Measurements from ENCODE around the gene ABHD1.

ABHD1 gene

GRCh38 chr2:27087823-27088410, 35.7 kb upstream of the ABHD1 start:
- H3K9ac ChIP-seq (ENCODE audit: low read depth, low read length): no peak overlapping the region
- H3K4me3 ChIP-seq (ENCODE audit: low read depth, low read length): peak overlapping the region; percentile 76; the same call in 1 of the 2 replicates
- no peaks in the 10 kb centered on the region for H3K9me3 ChIP-seq (ENCODE audit: control insufficient read depth, insufficient read depth, low read length)
- H3K4me1 ChIP-seq (ENCODE audit: control insufficient read depth, insufficient read depth, low read length): 0 out of 2 replicates have a peak, but pooled peaks cover 5% of the 10 kb centered on the region
- no peaks in the 10 kb centered on the region for H3K36me3 ChIP-seq (ENCODE audit: control insufficient read depth, insufficient read depth, low read length)
- H3K27ac ChIP-seq (ENCODE audit: low read depth, low read length): no peak overlapping the region
- peaks cover 16% of the 10 kb centered on the region for H3K27me3 ChIP-seq (ENCODE audit: control insufficient read depth, insufficient read depth, low read length)

GRCh38 chr2:27088634-27089033, 35.0 kb upstream of the ABHD1 start:
- H3K9me3 ChIP-seq (ENCODE audit: control insufficient read depth, insufficient read depth, low read length): no peaks in the 10 kb centered on the region
- 0 out of 2 replicates have a peak, but pooled peaks cover 5% of the 10 kb centered on the region for H3K4me1 ChIP-seq (ENCODE audit: control insufficient read depth, insufficient read depth, low read length)
- H3K9ac ChIP-seq (ENCODE audit: low read depth, low read length): no peak overlapping the region
- no peaks in the 10 kb centered on the region for H3K36me3 ChIP-seq (ENCODE audit: control insufficient read depth, insufficient read depth, low read length)
- no peak overlapping the region for H3K4me3 ChIP-seq (ENCODE audit: low read depth, low read length)
- no peak overlapping the region for H3K27ac ChIP-seq (ENCODE audit: low read depth, low read length)
- H3K27me3 ChIP-seq (ENCODE audit: control insufficient read depth, insufficient read depth, low read length): peaks cover 16% of the 10 kb centered on the region

- Histone ChIP-seq H3K27ac (ENCODE audit: low read depth, low read length) (no peak overlapping the region), H3K36me3 (ENCODE audit: control insufficient read depth, insufficient read depth, low read length) (no peaks in the 10 kb centered on the region), H3K9ac (ENCODE audit: low read depth, low read length) (no peak overlapping the region), H3K27me3 (ENCODE audit: control insufficient read depth, insufficient read depth, low read length) (peaks cover 16% of the 10 kb centered on the region), H3K4me1 (ENCODE audit: control insufficient read depth, insufficient read depth, low read length) (0 out of 2 replicates have a peak, but pooled peaks cover 5% of the 10 kb centered on the region), H3K9me3 (ENCODE audit: control insufficient read depth, insufficient read depth, low read length) (no peaks in the 10 kb centered on the region), H3K4me3 (ENCODE audit: low read depth, low read length) (no peak overlapping the region)
Measured at GRCh38 chr2:27089111-27089954, 34.3 kb upstream of the ABHD1 start.

GRCh38 chr2:27091746-27092695, 31.6 kb upstream of the ABHD1 start:
- H3K4me1 ChIP-seq (ENCODE audit: control insufficient read depth, insufficient read depth, low read length): peaks cover 8% of the 10 kb centered on the region; the same call in 1 of the 2 replicates
- H3K9me3 ChIP-seq (ENCODE audit: control insufficient read depth, insufficient read depth, low read length): no peaks in the 10 kb centered on the region
- peaks cover 4% of the 10 kb centered on the region; the same call in 1 of the 2 replicates for H3K27me3 ChIP-seq (ENCODE audit: control insufficient read depth, insufficient read depth, low read length)
- H3K4me3 ChIP-seq (ENCODE audit: low read depth, low read length): no peak overlapping the region
- no peak overlapping the region for H3K27ac ChIP-seq (ENCODE audit: low read depth, low read length)
- no peaks in the 10 kb centered on the region for H3K36me3 ChIP-seq (ENCODE audit: control insufficient read depth, insufficient read depth, low read length)
- no peak overlapping the region for H3K9ac ChIP-seq (ENCODE audit: low read depth, low read length)

DNA sequence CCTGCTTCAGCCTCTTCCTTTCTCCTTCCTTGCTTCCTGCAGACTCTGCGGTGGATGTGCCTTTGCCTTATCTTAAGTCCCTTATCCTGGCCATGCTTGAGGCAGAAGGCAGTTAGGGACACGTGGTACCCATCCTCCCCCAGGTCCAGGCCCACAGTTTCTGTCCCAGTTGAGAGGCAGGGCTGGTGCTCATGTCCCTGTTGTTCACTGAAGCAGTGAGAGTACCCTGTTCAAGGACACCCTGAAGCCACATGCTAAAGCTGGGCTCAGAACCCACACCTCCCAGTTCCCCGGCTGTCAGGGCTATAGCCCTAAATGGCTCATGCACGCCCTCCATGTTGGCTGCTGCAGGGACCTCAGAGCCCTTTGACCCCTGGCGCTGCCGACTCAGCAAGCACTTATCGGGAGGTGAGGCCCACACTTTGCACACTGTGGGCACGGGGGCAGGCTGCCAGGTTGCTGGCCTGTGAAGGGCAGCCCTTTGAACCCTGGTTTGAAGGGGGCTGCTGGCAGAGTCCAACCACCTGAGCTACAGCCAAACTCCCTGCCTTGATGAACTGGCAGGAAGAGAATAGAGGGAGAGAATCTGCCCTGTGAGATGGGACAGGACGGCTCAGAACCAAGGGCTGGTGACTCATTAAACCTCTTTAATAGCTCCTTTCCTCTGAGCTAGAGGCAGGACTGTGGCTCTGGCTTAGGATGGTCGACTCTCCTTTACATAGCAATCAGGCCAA, 30.8 kb upstream of the ABHD1 start:
- no peak overlapping the region for H3K4me3 ChIP-seq (ENCODE audit: low read depth, low read length)
- no peaks in the 10 kb centered on the region for H3K9me3 ChIP-seq (ENCODE audit: control insufficient read depth, insufficient read depth, low read length)
- peaks cover 8% of the 10 kb centered on the region; the same call in 1 of the 2 replicates for H3K4me1 ChIP-seq (ENCODE audit: control insufficient read depth, insufficient read depth, low read length)
- 0 out of 2 replicates have a peak, but pooled peaks cover under 1% of the 10 kb centered on the region for H3K27me3 ChIP-seq (ENCODE audit: control insufficient read depth, insufficient read depth, low read length)
- no peak overlapping the region for H3K9ac ChIP-seq (ENCODE audit: low read depth, low read length)
- H3K36me3 ChIP-seq (ENCODE audit: control insufficient read depth, insufficient read depth, low read length): no peaks in the 10 kb centered on the region
- H3K27ac ChIP-seq (ENCODE audit: low read depth, low read length): no peak overlapping the region

DNA sequence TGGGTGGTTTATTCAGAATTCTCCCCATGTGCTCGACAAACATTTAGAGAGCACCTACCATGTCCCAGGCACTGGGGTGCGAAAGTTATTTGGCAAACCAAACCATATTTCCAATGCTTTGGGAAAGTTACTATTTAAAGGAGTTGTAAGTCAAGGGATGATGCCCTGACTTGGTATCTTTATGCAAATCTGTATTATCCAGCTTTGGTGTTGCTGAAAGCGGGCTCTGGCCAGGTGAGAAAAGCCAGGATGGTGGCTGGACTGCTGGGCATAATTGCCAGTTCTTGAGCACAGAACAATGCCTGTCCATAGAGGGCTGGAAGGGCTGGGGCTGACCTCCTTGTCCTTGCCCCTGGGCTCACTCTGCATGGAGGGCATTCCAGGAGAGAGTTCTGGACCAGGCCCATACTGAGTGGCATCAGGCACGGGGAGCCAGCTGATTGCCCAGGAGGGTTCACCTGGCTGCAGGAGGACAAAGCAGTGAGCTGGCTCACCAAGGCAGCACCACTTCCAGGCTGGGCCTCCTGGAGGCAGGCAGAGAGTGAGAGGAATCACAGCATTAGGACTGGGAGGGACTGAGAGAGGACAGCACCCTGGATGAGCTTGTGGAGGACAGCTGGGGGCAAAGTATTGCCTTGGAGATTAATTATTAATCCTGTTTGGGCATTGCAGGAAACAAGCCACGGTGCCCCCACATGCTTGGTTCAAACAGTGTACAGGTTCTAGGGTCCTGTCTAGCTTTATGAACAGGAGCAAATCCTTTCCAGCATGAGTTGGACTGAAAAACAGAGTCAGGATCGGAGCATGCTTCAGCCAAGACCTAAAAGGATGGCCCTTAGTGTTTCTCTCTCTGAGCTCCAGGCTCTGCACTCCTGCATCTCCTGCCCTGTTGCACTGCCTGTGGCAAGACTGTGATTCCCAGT, 29.9 kb upstream of the ABHD1 start:
- H3K27me3 ChIP-seq (ENCODE audit: control insufficient read depth, insufficient read depth, low read length): no peaks in the 10 kb centered on the region
- H3K9me3 ChIP-seq (ENCODE audit: control insufficient read depth, insufficient read depth, low read length): no peaks in the 10 kb centered on the region
- no peak overlapping the region for H3K4me3 ChIP-seq (ENCODE audit: low read depth, low read length)
- no peaks in the 10 kb centered on the region for H3K36me3 ChIP-seq (ENCODE audit: control insufficient read depth, insufficient read depth, low read length)
- no peak overlapping the region for H3K9ac ChIP-seq (ENCODE audit: low read depth, low read length)
- H3K4me1 ChIP-seq (ENCODE audit: control insufficient read depth, insufficient read depth, low read length): peaks cover 8% of the 10 kb centered on the region; the same call in 1 of the 2 replicates
- no peak overlapping the region for H3K27ac ChIP-seq (ENCODE audit: low read depth, low read length)

DNA sequence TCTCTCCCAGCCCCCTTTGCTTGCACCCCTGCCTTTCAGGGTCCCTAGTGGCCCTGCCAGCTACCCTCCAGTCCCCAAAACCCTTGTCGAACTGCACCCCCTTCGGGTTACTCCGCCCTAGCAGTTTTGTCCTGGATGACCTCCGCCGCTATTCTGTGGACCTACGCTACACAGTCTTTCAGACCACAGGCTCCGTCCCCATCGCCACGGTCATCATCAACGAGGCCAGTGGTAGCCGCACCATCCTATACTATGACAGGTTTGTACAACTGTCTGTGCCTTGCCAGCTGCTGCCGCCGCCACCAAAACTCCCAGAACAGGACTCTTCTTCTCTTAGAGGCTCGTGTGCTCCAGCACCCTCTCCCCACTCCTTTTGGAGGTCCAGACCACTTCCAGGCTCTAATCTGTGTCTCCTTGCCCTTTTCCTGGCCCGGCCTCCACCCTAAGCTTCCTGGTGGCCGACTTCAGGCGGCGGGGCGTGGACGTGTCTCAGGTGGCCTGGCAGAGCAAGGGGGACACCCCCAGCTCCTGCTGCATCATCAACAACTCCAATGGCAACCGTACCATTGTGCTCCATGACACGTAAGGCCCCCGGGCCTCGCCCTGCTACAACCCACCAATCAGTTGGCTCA, 29.1 kb upstream of the ABHD1 start:
- H3K27me3 ChIP-seq (ENCODE audit: control insufficient read depth, insufficient read depth, low read length): no peaks in the 10 kb centered on the region
- no peaks in the 10 kb centered on the region for H3K36me3 ChIP-seq (ENCODE audit: control insufficient read depth, insufficient read depth, low read length)
- H3K9ac ChIP-seq (ENCODE audit: low read depth, low read length): no peak overlapping the region
- H3K4me1 ChIP-seq (ENCODE audit: control insufficient read depth, insufficient read depth, low read length): peaks cover 8% of the 10 kb centered on the region; the same call in 1 of the 2 replicates
- no peak overlapping the region for H3K4me3 ChIP-seq (ENCODE audit: low read depth, low read length)
- H3K9me3 ChIP-seq (ENCODE audit: control insufficient read depth, insufficient read depth, low read length): no peaks in the 10 kb centered on the region
- no peak overlapping the region for H3K27ac ChIP-seq (ENCODE audit: low read depth, low read length)

- H3K27ac ChIP-seq (ENCODE audit: low read depth, low read length): no peak overlapping the region
- H3K9me3 ChIP-seq (ENCODE audit: control insufficient read depth, insufficient read depth, low read length): no peaks in the 10 kb centered on the region
- no peak overlapping the region for H3K4me3 ChIP-seq (ENCODE audit: low read depth, low read length)
- no peaks in the 10 kb centered on the region for H3K36me3 ChIP-seq (ENCODE audit: control insufficient read depth, insufficient read depth, low read length)
- no peaks in the 10 kb centered on the region for H3K27me3 ChIP-seq (ENCODE audit: control insufficient read depth, insufficient read depth, low read length)
- no peak overlapping the region for H3K9ac ChIP-seq (ENCODE audit: low read depth, low read length)
- peaks cover 8% of the 10 kb centered on the region; the same call in 1 of the 2 replicates for H3K4me1 ChIP-seq (ENCODE audit: control insufficient read depth, insufficient read depth, low read length)
Measured at GRCh38 chr2:27095427-27095744, 28.2 kb upstream of the ABHD1 start.

All from HUES48 (cell line).